ENCODE measurements around the gene SLC25A27. TPM values are rescaled to one million over a fixed set of nuclear protein-coding genes. Genes with fewer than 3 reads are reported as not detected.

Gene SLC25A27
- total RNA-seq, 4 donors from 2014 or later, result 0.56 to 24.2 (median 6.5) TPM

- Histone ChIP-seq H3K27ac (no peak overlapping the region), H3K4me1 (no peaks in the 10 kb centered on the region), H3K4me3 (no peak overlapping the region), H3K36me3 (no peaks in the 10 kb centered on the region), H3K9me3 (no peaks in the 10 kb centered on the region), H3K27me3 (no peaks in the 10 kb centered on the region)
- intact Hi-C loops (cut with DNase I; ENCODE audit: low total_unique reads) (no loop called here), in situ Hi-C loops (cut with MboI; ENCODE audit: low sequenced_read_pairs in 4 of 4) (loop anchor here in 3 of 4 donors (25.0 kb wide), 3 partner anchors 400 to 550 kb away; no protein-coding TSS in a partner anchor)
- no peak for TF ChIP-seq CTCF (IDR thresholded peaks at IDR 0.05 in 4 of 5, conservative IDR thresholded peaks at IDR 0.05 in 1 of 5)
- no peak for TF ChIP-seq POLR2A (IDR thresholded peaks at IDR 0.05)
- ATAC-seq (no peak), DNase-seq (no peak)
These were observed 40.1 kb upstream of the SLC25A27 start for GRCh38 chr6:46612645-46613044.

DNA sequence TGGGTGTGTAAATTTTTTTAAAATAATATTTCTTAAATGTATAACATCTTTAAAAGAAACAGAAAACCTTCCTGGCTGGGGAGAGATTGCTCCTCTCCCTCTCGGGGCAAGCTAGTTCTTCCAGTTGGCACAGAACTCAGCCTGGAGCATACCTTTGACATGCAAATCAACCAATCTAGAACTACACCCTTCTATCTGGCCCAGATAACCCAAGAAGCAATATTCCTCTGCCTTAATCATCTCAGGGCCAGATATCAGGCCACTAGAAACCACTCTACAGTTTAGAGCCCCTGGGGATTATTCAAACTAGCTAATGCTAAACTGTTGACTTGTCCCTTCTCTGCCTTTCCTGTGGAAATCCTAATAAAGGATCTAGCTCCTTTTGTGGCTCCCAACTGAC is 34.0 kb upstream of the SLC25A27 start:
- Histone ChIP-seq H3K36me3 (no peaks in the 10 kb centered on the region), H3K4me1 (no peaks in the 10 kb centered on the region), H3K27me3 (no peaks in the 10 kb centered on the region), H3K9me3 (no peaks in the 10 kb centered on the region), H3K27ac (no peak overlapping the region), H3K4me3 (no peak overlapping the region)
- in situ Hi-C loops (cut with MboI; ENCODE audit: low sequenced_read_pairs in 4 of 4), result loop anchor here in 3 of 4 donors (25.0 kb wide), 3 partner anchors 406 to 556 kb away; no protein-coding TSS in a partner anchor
- ATAC-seq (no peak), DNase-seq (no peak)
- TF ChIP-seq POLR2A (IDR thresholded peaks at IDR 0.05) (no peak), CTCF (IDR thresholded peaks at IDR 0.05 in 4 of 5, conservative IDR thresholded peaks at IDR 0.05 in 1 of 5) (no peak)
- intact Hi-C loops (cut with DNase I; ENCODE audit: low total_unique reads), result no loop called here

GRCh38 chr6:46626228-46626909 is 26.4 kb upstream of the SLC25A27 start:
- Histone ChIP-seq H3K27ac (no peak overlapping the region), H3K27me3 (no peaks in the 10 kb centered on the region), H3K36me3 (no peaks in the 10 kb centered on the region), H3K4me3 (no peak overlapping the region), H3K9me3 (no peaks in the 10 kb centered on the region), H3K4me1 (peaks cover 6% of the 10 kb centered on the region in 2 donors)
- no peak for DNase-seq
- peak; percentile 62 to 73 for ATAC-seq
- TF ChIP-seq CTCF (IDR thresholded peaks at IDR 0.05 in 4 of 5, conservative IDR thresholded peaks at IDR 0.05 in 1 of 5), result peak; percentile 53 to 75 (median 63)
- no peak for TF ChIP-seq POLR2A (IDR thresholded peaks at IDR 0.05)
- intact Hi-C loops (cut with DNase I; ENCODE audit: low total_unique reads) (loop anchor here (1.0 to 10.0 kb wide), 4 partner anchors 132 to 536 kb away; partner anchors contain the start of gene RCAN2), in situ Hi-C loops (cut with MboI; ENCODE audit: low sequenced_read_pairs in 4 of 4) (loop anchor here in 3 of 4 donors (5.0 to 25.0 kb wide), 4 partner anchors 202 to 564 kb away; no protein-coding TSS in a partner anchor)

DNA sequence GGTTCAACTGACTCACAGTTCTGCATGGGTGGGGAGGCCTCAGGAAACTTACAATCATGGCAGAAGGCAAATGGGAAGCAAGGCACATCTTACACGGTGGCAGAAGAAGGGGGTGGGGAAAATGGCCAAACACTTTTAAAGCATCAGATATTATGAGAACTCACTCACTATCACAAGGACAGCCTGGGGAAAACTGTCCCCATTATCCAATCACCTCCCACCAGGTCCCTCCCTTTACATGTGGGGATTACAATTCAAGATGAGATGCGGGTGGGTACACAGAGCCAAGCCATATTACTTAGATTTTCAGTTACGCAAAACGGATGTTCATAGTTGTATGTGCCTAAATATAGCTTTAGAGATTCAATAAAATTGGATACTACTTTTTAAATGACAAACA is 25.8 kb upstream of the SLC25A27 start:
- H3K27ac ChIP-seq, result no peak overlapping the region
- no peak for DNase-seq
- in situ Hi-C loops (cut with MboI; ENCODE audit: low sequenced_read_pairs in 4 of 4), result loop anchor here in 3 of 4 donors (5.0 to 25.0 kb wide), 4 partner anchors 202 to 565 kb away; no protein-coding TSS in a partner anchor
- H3K36me3 ChIP-seq, result no peaks in the 10 kb centered on the region
- peaks cover 6% of the 10 kb centered on the region in 2 donors for H3K4me1 ChIP-seq
- H3K4me3 ChIP-seq, result no peak overlapping the region
- no peaks in the 10 kb centered on the region for H3K9me3 ChIP-seq
- TF ChIP-seq POLR2A (IDR thresholded peaks at IDR 0.05) (no peak), CTCF (IDR thresholded peaks at IDR 0.05 in 4 of 5, conservative IDR thresholded peaks at IDR 0.05 in 1 of 5) (no peak)
- no peak for ATAC-seq
- intact Hi-C loops (cut with DNase I; ENCODE audit: low total_unique reads), result loop anchor here (1.0 to 10.0 kb wide), 4 partner anchors 132 to 536 kb away; partner anchors contain the start of gene RCAN2
- H3K27me3 ChIP-seq, result no peaks in the 10 kb centered on the region

All from gastrocnemius medialis (tissue), 4 donors.